Measurements from ENCODE around the gene SZRD1. TPM values are rescaled to one million over a fixed set of nuclear protein-coding genes. Genes with fewer than 3 reads are reported as not detected.

SZRD1 gene
- total and polyA plus RNA-seq, 2 of the 8 experiments (the other 6 are each of a cell fraction or from before 2014, with no cell fraction given) = 97.8 to 108 TPM

- no peak for TF ChIP-seq SP1 (IDR thresholded peaks at IDR 0.05; ENCODE audit: low read depth, low read length)
Measured at GRCh38 chr1:16397120-16397519, 30.1 kb downstream of the SZRD1 start (continued).

Data from H1 (cell line).